Retinal pigment epithelial cell (primary cell): ENCODE measurements around the gene ZNF792.
"Not testable (repeated sequence)": the region's sequence is repeated elsewhere in the genome, so short reads cannot be mapped to it uniquely, and the experiment has no call there.

Experiments
- DNase-seq: peaks from one replicate; pipeline ENCODE4 v3.0.0-alpha.2; 2010; ENCODE audit warnings: low read depth
- H3K4me3 ChIP-seq: 2 replicates; pipeline ENCODE4 v1.5.1; 2011; ENCODE audit warnings: mild to moderate bottlenecking, low read length, control low read depth, moderate library complexity
- TF ChIP-seq, protein P1 (sequence below): conservative IDR thresholded peaks from 2 replicates; pipeline ENCODE4 v1.5.1; 2011; ENCODE audit warnings: low read depth, low read length, control low read depth, inconsistent platforms

ZNF792 gene

DNA sequence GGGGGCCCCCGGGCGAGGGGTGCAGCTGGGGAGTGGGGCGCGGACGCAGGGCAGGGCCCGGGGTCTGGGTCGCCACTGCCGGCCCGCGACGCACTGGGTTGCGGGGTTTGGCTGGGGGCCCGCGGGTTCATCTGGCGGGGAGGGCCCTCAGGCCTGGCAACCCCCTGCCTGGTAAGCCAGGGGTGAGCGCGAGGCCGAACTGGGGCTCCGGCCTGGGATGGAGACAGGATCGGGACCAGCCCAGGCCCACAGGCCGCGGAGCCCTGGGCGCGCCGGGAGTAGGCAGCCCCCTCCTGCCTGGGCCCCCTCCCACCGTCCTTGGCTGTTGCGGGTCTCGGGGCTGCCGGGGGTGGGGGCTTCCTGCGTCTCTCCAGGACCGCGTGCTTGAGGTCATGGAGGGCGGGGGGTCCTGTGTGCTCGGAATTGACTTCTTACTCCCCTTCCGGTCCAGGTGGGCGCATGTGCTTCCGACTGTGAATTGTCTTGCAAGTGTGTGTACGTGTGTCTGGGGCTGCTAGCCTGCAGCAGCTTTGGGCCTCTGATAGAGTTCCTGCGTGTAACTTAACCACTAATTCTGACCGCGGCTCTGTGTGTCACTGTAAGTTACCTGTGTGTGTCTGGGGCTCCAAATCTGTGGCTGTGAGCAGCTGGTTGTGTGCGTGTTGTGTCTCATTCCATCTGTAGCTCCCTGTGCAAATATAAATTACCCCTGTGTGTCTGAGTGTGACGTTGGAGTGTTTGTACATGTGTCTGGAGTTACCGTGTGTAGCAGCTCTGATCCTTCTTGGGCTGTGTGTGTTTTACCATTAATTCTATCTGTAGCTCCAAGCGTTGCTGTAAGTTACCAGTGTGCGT lies 36.8 kb upstream of the ZNF792 start:
- peak overlapping the region; percentile 75 for H3K4me3 ChIP-seq
- no peak for DNase-seq
- TF ChIP-seq, protein P1, sequence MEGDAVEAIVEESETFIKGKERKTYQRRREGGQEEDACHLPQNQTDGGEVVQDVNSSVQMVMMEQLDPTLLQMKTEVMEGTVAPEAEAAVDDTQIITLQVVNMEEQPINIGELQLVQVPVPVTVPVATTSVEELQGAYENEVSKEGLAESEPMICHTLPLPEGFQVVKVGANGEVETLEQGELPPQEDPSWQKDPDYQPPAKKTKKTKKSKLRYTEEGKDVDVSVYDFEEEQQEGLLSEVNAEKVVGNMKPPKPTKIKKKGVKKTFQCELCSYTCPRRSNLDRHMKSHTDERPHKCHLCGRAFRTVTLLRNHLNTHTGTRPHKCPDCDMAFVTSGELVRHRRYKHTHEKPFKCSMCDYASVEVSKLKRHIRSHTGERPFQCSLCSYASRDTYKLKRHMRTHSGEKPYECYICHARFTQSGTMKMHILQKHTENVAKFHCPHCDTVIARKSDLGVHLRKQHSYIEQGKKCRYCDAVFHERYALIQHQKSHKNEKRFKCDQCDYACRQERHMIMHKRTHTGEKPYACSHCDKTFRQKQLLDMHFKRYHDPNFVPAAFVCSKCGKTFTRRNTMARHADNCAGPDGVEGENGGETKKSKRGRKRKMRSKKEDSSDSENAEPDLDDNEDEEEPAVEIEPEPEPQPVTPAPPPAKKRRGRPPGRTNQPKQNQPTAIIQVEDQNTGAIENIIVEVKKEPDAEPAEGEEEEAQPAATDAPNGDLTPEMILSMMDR = no peak

DNA sequence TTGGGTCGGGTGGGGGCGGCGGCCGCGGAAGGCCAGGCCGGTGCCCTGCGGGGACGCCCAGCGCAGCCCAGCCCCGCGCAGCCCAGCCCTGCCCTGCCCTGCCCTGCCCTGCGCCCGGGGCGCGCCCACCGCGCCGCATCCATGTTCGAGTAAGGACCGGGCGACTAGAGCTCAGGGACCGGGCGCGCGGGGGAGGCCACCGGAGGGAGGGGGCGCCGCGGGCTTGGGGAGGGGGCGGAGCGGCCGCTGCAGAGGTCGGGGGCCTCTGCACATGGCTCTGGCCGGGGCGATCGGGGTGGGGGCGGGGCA lies 36.3 kb upstream of the ZNF792 start:
- no peak for DNase-seq
- H3K4me3 ChIP-seq = peak overlapping the region; percentile 75
- TF ChIP-seq, protein P1 = no peak

DNA sequence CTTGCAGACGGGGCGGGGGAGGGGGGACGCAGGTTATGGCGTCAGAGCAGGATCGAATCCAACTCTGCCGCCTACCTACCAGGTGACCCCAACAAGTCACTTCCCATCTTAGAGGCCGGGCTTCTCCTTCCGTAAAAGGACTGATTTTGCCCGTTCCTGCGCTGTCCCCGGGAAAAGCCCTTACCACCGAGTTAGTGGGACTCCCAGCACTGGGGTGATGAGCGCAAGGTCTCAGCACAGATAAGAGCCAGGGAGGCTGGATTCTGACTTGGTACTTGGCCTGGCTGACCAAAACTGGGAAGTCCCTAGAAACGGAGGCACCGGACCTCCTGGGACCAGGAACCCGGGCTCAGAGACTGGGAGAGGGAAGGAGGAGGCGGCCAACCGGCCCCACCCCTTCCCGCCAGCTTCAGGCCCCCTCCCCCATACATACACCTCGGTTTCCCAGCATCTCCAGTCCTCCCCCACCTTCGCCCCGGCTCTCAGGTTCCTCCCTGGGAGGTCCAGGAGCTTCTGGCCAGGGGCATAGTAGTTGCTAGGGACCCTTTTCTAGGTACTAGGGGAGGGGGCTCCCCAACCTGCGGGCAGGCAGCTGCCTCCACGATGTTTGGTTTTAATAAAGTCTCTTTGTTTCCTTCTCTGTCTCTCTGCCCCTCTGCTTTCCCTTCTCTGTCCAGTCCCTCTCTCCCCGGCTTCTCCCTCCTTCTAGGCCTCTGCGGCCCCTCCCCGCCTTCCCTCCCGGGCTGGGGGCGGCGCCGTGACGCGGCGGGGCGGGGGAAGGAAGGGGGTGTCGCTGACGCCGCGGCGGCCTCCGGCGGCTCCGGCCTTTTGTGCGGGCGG lies 35.7 kb upstream of the ZNF792 start, which contains the start of gene GRAMD1A:
TSS of gene GRAMD1A (plus strand) at position 826 of the 840 bp plus-strand sequence. CDS start 156 bp downstream, outside the sequence.
- H3K4me3 ChIP-seq = peak within 1 kb of the TSS; percentile 75
- TF ChIP-seq, protein P1 = no peak
- DNase-seq = peak; percentile 84

DNA sequence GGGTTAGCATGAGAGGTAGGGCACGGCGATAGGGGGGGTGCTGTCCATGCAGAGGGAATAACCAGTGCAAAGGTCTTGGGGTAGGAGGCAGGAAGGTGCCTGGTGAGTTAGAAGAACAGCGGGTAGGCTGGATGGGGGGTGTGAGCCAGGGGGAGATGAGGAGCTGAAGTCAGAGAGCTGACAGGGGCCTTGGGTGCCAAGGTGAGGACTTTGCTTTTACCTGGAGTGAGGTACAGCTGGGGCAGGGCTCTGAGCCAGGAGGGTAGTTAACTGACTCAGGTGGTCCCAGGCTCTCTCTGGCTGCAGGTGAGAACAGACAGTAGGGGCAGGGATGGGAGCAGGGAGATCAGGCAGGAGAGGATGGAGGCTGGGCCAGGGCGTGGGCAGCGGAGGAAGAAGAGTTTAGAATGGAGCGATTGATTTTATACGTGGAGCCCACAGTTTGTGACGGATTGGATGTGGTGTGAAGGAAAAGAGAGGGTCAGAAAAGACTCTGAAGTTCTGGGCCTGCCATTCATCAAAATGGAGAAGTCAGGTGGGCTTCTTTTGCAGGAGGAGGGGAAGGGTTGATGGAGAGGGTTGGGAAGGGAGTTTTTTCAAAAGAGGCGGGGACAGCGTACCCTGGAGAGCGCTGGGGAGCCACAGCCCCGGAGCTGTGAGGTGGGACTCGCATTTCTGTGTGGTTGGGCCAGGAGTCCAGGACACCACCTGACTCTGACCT lies 34.9 kb upstream of the ZNF792 start:
- TF ChIP-seq, protein P1 = no peak
- no peak for DNase-seq
- peak overlapping the region; percentile 61 for H3K4me3 ChIP-seq

DNA sequence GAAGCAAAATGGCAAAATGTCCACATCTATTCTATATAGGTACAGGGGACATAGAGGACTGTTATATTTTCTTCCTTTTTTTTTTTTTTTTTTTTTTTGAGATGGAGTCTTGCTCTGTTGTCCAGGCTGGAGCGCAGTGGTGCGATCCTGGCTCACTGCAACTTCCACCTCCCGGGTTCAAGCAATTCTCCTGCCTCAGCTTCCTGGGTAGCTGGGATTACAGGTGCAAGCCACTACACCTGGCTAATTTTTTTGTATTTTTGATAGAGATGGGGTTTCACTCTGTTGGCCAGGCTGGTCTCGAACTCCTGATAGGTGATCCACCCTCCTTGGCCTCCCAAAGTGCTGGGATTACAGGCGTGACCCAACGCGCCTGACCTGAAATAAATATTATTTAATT lies 34.2 kb upstream of the ZNF792 start:
- not testable (repeated sequence) for DNase-seq, H3K4me3 ChIP-seq

DNA sequence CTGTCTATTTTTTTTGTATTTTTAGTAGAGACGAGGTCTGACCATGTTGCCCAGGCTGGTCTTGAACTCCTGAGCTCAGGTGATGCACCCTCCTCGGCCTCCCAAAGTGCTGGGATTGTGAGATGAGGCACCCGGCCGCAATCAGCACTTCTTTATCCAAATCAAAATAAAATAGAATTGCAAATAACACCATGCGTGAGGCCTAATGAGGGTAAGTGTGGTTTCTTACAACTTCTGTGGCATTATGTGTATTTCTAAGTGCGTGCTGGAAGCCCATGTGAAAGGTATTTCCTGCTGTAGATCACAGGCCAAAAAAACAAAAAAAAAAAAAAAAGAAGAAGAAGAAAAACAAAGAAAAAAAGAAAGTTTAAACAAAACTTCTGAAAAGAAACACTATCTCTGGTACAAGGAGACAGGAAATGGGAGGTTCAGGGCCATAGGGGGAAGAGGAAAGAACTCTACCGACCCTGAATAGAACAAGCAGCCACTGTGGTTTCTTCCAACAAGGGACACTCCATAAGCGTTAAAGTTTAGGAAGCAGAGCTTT lies 33.1 kb upstream of the ZNF792 start:
- no peak for DNase-seq
- TF ChIP-seq, protein P1 = no peak
- no peak overlapping the region for H3K4me3 ChIP-seq

DNA sequence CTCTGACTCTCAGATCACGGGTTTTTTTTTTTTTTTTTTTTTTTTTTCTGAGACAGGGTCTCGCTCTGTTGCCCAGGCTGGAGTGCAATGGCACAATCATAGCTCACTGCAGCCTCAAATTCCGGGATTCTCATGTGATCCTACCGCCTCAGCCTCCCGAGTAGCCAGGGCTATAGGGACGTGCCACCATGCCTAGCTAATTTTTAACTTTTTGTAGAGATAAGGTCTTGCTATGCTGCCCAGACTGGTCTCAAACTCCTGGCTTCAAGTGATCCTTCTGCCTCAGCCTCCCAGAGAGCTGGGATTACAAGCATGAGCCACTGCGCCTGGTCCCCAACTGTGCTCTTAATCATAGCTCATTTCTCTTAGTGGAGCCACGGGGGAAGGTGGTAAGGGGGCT lies 31.5 kb upstream of the ZNF792 start:
- TF ChIP-seq, protein P1 = no peak
- DNase-seq = no peak
- H3K4me3 ChIP-seq = no peak overlapping the region
